SH-SY5Y (cell line): Measurements from ENCODE around the gene RBMS3.

Experiments used
- GATA2 ChIP-seq: IDR thresholded peaks from 2 replicates; pipeline ENCODE4 v1.6.1; 2011; ENCODE audit warnings: mild to moderate bottlenecking, low read depth, low read length
- GATA3 ChIP-seq: IDR thresholded peaks from 2 replicates; pipeline ENCODE4 v1.6.1; 2011; ENCODE audit warnings: low read depth, mild to moderate bottlenecking, low read length, moderate library complexity

DNA sequence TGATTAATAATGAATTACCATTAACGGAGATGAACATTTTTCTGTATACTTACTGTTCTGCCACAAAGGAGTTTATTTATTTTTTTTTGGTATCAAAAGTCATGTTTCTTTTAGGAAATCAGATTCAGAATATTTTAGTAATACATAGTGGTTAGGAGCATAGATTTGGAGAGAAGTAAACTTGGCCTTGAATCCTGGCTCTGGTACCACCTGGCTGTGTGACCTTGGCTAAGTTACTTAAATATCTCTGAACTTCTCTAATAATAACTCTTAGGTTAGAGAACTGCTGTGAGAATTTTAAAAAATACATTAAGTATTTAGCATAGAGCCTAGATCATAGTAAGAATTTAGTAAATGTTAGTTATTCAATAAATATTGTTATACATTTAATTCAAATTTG is 309.1 kb downstream of the RBMS3 start:
- TF ChIP-seq GATA3 (no peak), GATA2 (no peak)
